ENCODE results near the gene PIBF1.

Gene PIBF1

DNA sequence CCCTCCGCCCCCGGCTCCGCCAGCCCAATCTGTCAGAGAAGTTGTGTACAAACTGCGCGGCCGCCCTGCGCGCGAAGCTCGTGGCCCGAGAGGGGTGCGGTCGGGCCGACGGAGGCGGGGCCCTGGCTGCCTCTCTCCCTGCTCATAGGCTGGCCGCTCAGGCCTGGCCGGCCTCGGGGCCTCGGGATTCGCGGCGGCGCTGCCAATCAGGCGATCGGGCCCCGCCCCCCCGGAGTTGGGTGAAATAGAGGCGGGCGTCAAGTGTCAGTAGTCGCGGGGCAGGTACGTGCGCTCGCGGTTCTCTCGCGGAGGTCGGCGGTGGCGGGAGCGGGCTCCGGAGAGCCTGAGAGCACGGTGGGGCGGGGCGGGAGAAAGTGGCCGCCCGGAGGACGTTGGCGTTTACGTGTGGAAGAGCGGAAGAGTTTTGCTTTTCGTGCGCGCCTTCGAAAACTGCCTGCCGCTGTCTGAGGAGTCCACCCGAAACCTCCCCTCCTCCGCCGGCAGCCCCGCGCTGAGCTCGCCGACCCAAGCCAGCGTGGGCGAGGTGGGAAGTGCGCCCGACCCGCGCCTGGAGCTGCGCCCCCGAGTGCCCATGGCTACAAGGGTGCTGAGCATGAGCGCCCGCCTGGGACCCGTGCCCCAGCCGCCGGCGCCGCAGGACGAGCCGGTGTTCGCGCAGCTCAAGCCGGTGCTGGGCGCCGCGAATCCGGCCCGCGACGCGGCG is 277.0 kb downstream of the PIBF1 start, which contains the start of gene KLF5:
Gene KLF5, plus strand, starts transcription at position 270 of the 724 bp plus-strand sequence. Its CDS starts 323 bp downstream, at position 593.
- peak; percentile 78 to 95 for DNase-seq (ENCODE audit: extremely low read depth in 1 of 2, low read depth in 1 of 2)

DNA sequence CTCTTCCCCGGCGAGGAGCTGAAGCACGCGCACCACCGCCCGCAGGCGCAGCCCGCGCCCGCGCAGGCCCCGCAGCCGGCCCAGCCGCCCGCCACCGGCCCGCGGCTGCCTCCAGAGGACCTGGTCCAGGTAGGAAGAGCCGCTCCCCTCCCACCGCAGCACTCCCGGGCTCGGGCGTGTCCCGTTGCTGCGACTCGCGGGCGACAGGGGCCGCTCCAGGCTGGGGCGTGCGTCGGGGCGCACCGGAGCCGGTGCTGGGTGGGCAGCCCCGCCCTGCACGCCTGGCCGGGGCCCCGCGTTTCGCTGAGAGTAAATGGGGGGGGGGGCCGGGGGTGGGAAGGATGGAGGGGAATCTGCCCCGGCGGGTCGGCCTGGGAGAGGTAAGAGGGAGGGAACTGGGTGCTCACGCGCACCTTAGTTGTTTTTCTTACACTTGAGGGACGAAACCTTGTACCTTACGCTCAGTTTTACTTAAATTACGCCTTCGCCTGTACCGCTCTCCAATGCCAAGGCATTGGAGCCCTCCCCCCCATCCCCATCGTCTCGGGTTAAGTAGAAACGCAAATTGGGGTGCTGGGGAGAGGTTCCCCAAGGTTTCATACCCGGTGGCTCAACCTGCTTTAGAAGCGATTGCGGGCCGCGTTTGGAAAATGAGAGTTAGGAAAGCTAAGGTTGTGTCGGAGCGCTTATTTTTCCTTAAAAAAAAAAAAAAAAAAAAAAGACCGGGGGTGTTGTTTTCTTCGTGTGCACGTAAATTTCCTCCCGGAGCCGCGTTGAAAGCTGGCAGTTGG is 277.7 kb downstream of the PIBF1 start:
- DNase-seq (ENCODE audit: extremely low read depth in 1 of 2, low read depth in 1 of 2) = peak in 1 of 2 donors; percentile 33

DNA sequence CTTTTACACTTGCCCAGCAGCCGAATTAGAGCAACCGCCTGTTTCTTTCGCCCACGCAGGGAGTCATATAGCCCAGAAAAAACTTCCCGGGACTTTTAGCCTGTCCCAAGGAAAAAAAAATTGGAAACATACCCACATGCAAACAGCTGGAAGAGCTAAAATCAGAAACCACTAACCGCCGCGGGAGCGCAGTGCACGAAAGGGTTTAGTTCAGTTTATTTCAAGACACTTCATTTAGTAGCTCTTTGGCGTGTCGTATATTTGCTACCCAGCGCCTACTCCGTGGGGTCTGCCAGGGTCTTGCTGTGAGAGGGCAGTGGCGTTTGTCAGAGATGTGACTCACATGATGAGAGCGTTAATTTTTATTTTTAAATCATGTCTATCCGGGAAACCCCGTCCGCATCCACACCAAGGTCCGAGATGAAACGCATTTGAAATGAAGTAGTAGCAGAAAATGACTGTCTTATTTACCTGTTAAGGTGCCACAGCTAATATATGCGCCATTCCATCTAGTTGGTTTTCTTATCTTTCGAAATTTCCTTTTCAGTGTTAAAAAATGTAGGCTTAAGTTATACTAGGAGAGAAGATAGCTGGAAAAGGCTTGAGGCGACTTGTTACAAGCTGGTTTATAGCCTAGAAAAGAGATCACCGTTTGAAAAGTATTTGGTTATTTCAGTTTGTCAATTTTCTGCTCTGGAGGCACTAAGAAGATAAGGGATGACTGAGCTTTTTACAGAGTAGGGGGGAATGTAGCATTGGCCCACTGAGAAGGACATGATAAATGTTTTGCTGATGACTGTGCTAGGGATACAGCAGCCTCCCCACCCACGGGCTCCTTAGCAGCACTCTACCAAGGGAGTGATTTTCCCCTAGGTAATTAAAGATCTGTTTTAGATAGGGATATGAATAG is 278.6 kb downstream of the PIBF1 start:
- DNase-seq (ENCODE audit: extremely low read depth in 1 of 2, low read depth in 1 of 2) = no peak

DNA sequence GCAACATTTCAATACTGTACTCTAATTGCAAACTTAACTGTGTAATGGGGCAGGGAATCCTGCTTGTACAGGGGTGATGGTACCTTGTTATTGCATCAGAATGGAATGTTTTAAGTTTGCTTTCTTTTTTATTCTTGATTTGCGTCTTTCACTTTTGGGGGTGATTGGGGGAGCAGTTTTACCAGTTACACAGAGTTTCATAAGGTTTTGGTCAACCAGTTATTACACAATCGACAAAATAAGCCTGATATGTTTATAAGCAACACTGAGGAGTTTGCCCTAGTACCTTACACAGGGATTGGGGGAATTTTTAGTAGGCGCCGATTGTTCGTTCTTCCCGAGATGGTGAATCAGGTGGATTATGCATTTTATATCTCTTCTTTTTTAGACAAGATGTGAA is 279.5 kb downstream of the PIBF1 start:
- no peak for DNase-seq (ENCODE audit: extremely low read depth in 1 of 2, low read depth in 1 of 2)

DNA sequence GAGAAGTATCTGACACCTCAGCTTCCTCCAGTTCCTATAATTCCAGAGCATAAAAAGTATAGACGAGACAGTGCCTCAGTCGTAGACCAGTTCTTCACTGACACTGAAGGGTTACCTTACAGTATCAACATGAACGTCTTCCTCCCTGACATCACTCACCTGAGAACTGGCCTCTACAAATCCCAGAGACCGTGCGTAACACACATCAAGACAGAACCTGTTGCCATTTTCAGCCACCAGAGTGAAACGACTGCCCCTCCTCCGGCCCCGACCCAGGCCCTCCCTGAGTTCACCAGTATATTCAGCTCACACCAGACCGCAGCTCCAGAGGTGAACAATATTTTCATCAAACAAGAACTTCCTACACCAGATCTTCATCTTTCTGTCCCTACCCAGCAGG is 279.9 kb downstream of the PIBF1 start:
- DNase-seq (ENCODE audit: extremely low read depth in 1 of 2, low read depth in 1 of 2) = no peak

DNA sequence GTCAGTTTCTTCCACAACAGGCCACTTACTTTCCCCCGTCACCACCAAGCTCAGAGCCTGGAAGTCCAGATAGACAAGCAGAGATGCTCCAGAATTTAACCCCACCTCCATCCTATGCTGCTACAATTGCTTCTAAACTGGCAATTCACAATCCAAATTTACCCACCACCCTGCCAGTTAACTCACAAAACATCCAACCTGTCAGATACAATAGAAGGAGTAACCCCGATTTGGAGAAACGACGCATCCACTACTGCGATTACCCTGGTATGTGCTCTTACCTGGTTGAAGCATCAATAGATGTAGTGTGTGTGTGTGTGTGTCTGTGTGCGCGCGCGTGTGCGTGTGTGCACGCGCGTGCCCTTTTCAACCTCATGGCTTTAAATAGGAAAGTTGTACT is 280.5 kb downstream of the PIBF1 start:
- DNase-seq (ENCODE audit: extremely low read depth in 1 of 2, low read depth in 1 of 2) = no peak

DNA sequence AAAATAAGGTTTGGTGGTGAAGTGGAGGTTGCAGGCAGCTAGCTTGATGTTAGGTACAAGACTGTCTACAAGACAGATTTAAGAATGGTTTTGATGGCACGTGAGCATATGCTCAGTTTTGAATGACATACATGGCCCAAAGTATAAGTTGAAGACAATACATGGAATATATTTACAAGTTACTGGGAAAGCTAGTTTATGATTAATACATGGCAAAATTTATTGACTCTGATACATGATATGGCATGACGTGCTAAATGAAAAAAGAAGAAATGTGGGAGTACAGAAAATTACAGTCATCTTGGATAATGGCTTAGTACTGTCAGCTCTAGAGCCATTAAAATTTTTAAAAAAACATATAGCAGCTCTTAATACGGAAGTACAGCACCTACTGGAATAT is 281.2 kb downstream of the PIBF1 start:
- DNase-seq (ENCODE audit: extremely low read depth in 1 of 2, low read depth in 1 of 2) = no peak

DNA sequence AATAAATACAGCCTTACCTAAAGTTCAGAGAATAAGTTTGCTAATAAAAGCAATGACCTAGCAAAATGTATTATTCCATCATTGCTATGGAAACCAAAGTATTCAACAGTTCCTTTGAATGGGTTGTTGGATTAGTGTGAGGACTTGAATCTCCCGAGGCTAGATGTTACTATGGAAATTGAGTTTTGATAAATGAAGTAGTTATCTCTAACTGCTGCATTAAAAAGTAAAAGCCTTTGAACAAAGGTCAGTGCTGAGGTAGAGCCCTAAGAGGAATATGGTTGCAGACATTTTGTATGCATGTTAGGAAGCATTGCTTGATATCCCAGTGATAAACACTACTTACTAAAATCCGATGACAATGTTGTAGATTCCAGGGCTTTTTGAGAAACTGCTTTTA is 283.1 kb downstream of the PIBF1 start:
- DNase-seq (ENCODE audit: extremely low read depth in 1 of 2, low read depth in 1 of 2) = no peak

DNA sequence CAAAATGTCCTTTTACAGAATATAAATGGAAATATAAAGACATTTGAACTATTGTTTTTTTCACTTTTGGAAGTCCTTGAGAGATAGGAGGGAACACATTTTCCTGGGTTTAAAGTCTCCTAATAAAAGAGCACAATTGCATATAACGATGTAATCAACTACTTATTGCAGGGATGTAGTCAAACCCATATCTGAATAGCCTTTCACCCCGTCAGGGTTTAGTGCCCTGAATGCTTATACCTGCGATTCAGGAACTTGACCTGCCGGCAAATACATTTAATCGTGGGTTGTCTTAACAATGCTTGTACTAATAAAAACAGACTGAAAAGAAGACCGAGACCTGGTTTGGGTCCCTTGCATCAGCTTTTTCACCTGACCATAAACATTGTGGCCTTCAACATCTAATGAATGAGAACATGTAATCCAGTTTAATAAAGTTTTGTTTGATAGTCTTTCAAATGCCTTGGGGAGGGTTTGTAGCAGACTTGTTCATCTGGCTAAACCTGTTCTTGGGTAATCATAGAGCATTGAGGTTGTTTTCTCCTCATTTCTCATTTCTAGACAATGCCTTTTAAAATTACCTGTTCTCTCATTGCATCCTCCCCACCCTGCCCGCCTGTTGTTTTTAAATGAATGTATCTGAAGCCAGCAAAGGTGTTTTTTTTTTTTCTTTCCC is 283.9 kb downstream of the PIBF1 start:
- DNase-seq (ENCODE audit: extremely low read depth in 1 of 2, low read depth in 1 of 2) = no peak
